NK-92 (cell line): ENCODE measurements around the gene CFAP92.
A peak's percentile ranks its signal among the peaks of the same experiment; 100 is the strongest.
"Not testable (repeated sequence)": the region's sequence is repeated elsewhere in the genome, so short reads cannot be mapped to it uniquely, and the experiment has no call there.

Source experiments
- DNase-seq: peaks from one replicate; lab custom pipeline; 2025; ENCODE audit not compliant: unreplicated experiment; lab: John Stamatoyannopoulos, UW

Gene CFAP92

DNA sequence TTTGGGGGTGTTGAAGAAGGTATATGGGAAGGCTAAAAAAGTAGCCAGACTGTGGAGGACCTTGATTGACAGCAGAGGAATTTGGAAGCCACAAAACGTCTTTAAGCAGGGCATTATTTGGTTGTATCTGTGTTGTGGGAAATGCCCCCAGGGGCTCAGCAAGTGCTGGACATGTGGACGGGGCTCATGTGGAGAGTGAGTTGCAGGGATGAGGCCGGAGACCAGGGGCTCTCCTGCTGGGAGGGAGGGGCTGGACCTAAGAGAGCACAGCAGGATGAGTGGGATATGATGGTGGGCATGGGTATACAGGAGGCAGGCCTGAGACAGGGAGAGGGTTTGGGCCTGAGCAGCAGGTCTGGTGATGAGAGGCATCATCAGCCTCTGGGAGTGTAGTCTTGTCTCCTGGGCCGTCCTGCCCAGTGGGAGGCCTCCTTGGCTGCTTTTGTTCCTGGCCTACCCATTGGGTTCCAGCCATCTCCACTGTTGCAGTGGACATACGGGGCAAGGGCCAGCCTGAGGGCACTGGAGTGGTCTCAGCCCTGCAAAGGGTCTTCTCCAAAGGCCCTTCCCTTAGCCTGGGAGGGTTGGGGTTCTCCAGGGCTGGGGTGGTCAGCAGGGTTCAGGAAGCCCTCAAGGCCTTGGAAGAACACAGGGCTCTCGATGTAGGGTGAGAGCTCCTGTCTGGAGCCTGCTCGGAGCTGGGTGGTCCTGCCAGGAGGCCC is 86.9 kb downstream of the CFAP92 start:
- no peak for DNase-seq

DNA sequence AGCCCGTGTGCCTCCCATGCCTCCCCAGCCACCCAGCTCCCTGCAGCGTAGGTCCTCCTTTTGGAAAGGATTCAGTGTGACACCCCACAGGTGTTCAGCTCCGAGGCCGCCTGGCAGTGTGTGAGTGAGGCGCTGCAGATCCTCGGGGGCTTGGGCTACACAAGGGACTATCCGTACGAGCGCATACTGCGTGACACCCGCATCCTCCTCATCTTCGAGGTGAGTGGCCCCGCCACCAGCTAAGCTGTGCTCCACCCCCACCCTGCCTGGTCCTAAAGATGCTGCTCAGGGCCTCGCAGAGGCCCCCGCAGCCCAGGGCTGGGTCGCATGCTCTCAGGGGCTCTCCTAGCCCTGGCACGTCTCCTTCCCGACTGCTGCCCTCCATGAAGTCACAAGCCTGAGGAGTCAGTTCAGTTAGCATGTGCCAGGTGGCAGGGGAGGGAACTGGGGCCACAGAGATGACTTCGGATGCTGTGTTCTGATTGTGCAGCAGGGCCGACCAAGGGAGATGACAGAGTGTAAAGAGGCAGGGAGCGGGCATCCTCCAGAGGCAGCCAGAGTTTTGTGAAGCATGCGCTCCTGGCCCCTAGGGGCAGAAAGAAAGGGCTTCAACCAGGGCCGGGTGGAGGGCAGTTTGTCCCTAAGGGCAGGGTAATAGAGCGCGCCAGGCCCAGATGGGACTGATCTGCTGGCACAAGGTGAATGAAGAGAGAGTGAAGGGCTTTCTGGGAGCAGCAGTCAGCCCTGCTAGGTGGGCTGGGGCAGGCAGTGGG is 87.7 kb downstream of the CFAP92 start:
- DNase-seq: no peak

DNA sequence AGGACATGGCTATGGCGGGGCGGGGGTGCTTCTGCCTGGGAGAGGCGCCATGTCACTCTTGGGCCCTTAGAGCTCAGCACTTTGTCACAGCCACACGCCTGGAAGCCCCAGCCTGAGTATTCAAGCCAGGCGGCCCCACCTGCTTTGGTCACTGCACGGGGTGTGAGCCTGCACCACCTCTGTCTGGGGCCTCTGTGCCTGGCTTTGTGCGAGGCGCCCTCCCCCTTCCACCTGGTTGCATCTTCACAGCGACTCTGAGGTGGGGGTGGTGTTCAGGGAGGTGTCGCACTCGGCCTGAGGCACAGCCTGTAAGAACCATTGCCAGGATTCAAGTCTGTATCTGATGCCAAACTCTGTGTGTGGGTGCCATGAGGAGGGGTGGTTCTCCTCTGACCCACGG is 90.4 kb downstream of the CFAP92 start:
- DNase-seq: no peak

DNA sequence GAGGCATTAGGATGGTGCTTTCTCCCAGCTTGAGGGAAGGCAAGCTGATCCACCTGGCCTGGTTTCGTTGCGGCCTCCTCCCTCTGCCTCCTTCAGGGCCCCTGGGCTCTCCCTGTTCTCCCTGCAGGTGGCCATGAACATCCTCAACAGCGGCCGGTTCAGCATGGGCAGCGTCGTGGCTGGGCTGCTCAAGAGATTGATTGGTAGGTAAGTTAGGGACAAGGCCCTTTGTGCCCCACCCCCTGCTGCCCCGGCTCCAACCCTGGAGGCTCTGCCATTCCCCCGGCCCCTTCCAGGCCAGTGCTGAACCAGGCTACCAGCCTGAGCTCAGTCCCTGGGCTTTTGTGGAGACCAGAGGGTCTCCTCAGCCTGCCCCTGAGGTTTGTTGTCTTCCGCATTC is 91.5 kb downstream of the CFAP92 start:
- no peak for DNase-seq

DNA sequence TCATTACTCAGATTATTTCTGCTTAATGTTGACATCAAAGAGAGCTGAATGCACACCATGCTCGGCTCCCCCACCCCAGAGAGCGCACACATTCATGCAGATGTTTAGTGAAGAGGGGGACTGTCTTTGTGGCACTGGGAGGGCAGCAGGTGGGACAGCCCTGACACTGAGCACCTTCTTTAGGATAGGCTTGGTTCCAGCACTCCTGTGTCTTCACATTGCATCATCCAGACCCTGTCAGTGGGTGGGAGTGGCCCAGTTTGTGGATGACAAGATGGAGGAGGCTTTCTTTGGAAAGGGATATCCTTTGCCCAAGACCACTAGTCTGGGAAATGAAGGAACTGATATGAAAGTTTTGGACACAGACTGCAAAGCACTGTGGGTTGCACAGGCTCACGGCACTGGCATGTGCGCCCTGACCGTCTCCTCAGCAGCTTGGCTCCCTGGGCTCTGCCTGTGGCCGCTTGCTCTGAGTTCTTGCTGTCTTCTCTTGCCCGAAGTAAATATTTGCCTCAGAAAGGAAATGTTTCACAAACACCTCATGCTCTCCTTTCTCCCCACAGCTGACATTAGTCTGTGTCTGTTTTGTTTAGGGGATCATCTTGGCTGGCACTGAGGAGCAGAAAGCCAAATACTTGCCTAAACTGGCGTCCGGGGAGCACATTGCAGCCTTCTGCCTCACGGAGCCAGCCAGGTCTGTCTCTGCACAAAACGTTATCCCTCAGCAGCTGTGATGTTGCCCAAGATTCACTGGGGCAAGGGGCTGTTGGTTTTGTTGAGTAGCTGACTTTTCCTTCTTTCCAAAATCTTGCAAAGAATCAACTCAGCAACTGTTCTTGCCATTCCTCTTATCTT is 97.8 kb downstream of the CFAP92 start:
- no peak for DNase-seq

DNA sequence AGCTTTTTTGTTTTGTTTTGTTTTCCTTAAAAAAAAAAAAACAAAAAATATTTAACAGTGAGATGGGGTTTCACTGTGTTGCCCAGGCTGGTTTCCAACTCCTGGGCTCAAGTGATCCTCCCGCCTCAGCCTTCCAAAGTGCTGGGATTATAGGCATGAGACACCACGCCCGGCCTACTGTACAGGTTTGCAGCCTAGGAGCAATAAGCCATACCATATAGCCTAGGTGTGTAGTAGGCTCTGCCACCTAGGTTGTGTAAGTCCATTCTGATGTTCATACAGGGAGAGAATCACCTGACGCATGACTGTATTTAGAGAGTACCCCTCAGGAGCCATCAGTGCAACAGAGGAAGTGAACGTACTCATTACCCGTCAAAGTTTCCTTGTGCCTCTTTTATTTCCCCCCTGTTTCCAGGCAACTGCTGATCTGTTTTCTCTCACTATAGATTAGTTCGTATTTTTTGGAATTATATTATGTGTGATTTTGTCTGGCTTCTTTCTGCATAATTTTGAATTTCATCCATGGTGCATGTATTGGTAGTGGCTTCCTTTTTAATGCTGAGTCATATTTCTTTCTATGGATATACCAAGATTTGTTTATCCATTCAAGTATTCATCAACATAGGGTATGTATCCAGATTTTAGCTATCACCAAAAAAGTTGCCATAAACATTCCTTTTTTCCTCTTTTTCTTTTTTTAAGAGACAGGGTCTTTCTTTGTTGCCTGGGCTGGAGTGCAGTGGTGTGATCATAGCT is 104.6 kb downstream of the CFAP92 start:
- no peak for DNase-seq

DNA sequence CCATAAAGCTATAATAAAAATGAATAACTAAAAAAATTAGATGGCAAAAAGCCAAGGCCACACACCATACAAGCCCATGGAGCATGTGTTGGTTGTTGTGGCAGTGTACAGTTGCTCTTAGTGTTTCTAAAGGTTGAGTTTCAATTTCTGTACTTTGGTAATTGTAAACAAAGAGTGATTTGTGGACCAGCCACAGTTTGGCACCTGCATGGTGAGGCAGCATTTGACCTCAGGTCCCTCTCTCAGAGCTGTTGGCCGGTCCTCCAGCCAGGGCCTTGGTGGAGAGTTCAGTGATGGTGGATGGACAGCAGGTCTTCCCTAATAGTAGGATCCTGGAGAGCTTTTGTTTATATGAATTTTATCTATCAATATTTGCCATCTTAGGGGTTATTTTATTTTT is 108.9 kb downstream of the CFAP92 start:
- no peak for DNase-seq

DNA sequence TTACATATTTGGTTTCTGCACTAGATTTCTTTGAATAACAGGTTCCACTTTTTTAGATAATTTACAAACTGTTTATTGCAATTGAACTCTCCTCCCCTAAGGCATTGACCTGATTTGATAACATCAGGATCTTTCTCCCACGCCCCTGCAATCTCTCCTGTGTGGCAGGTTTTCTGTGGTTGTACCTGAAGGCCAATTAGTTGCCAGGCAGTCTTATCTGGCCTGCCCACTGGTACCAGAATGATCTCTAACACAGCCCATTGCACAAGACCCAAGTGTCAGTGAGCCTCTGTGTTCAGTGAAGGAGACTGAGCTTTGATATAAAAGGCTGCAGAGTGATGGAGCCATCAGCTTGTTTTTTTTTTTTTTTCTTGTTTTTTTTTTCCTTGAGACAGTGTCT is 111.2 kb downstream of the CFAP92 start:
- DNase-seq: no peak

DNA sequence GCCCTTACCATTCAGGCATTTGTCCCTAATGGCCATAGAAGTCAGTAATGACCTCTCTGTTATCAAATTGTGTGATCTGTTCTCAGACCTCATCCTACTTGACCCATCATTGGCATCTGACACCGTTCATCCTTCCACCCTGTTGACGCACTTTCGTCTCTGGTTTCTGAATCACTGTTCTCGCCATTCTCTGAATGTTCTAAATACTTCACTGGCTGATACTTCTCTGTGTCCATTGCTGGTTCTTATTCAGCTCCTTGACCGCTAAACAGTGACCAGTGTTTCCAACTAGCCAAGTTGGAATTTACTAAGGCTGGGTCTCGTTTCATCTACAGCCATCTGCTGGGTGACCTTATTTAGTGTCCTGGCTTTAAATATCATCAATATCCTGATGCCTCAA is 112.3 kb downstream of the CFAP92 start:
- DNase-seq: no peak

DNA sequence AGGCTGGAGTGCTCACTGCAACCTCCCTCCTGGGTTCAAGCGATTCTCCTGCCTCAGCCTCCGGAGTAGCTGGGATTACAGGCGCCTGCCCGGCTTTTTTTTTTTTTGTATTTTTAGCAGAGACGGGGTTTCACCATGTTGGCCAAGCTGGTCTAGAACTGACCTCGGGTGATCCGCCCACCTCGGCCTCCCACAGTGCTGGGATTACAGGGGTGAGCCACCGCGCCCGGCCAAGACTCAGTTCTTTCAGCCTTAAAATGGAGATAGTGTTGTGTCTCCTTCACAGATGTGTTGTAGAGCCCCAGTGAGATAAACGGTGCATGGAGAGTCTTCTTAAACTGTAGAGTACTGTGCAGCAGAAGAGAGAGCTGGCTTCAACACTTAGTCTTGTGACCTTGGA is 113.4 kb downstream of the CFAP92 start:
- DNase-seq: not testable (repeated sequence)

DNA sequence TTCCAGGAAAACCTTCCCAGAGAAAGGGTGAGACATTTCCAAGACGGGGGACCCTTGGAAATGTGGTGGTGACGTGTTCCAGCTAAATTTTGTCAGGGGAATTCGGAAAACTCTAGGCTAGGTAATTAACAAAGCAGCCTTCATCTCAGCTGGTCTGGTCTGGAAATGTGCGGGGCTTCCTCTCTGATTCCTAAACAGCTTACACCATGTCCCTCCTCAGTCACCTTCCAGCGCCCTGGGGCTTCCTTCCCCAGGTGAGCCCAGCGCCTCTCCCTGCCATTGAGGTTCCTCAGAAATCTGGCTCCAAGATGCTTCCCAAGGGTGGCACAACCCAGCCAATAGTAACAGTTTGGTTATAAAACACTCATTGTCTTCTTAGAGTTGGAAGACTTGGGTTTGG is 113.9 kb downstream of the CFAP92 start:
- no peak for DNase-seq

DNA sequence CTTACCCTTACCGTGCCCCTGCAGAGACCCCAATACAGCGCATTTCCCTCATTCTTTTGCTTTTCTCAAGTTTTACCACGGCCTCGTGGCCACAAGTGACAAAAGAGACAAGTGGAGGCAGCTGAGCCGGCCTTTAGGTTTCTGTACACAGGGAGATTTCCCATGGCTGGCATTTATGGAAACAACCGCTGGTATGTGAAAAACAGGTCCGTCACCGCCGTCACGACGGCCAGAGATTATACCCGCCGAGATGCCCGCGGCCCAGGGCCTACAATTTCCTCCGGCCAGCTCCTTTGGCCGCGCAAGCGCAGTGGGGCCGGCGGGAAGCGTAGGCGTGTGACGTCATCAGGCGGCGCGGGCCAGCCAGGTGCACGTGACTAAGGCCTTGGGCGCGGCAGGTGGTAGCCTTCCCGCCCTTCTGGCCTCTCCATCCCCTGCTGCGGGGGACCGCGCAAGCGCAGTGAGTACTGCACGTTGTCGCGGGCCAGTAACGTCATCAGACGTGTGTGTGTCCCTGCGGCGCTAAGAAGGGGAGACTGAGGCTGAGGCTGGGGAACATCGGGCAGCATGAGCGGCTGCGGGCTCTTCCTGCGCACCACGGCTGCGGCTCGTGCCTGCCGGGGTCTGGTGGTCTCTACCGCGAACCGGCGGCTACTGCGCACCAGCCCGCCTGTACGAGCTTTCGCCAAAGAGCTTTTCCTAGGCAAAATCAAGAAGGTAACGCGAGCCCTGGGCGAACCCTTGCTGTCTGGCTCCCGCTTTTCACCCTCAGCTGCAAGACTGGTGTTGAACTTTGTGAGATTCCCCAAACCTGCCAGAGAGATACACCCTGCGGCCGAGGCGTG is 114.5 kb downstream of the CFAP92 start, which contains the start of gene ACAD9:
Gene ACAD9, plus strand, starts transcription at position 496 of the 845 bp plus-strand sequence. Its CDS starts 72 bp downstream, at position 568.
- peak; percentile 93 for DNase-seq

DNA sequence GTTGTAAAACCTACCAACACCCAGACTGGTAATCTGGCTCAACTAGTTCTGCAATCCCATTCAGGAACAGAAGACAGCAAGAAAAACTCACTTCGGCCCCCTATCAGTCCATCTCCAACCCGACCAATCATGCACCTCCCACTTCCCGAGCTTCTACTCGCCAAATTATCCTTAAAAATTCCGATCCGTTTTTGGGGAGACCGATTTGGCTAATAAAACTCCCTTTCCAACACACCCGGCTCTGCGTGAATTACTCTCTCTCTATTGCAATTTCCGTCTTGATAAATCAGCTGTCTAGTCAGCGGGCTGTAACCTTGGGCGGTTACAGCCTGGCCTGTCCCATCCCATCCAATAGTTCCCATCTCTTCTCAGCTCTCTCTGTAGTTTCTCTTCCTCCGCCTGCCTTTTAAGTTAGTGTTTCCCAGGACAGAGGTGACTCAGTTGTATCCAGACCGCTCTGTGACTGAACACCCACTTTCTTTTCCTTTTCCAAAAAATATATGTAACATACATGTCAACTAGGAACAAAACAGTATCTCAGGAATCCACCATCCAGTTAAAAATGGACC is 115.2 kb downstream of the CFAP92 start:
- DNase-seq: no peak

DNA sequence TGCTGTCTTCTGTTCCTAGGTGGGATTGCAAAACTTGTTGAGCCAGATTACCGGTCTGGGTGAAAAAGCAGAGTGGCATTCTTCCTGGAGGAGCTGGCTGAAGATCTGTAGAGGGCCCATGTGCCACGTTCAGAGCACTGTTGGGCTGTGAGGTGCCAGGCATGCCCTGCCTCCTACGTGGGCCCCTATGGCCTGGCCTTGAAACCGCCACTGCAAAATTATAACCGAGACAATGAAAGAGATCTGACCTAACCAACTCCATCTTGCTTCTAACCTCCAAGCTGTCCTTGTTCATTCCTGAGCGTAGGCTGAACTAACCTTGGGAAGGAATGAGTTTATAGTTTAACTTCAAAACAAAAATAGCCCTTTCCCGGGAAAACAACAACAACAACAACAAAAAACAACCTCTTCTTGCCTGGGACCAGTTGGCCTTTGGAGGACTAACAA is 115.8 kb downstream of the CFAP92 start:
- DNase-seq: no peak

DNA sequence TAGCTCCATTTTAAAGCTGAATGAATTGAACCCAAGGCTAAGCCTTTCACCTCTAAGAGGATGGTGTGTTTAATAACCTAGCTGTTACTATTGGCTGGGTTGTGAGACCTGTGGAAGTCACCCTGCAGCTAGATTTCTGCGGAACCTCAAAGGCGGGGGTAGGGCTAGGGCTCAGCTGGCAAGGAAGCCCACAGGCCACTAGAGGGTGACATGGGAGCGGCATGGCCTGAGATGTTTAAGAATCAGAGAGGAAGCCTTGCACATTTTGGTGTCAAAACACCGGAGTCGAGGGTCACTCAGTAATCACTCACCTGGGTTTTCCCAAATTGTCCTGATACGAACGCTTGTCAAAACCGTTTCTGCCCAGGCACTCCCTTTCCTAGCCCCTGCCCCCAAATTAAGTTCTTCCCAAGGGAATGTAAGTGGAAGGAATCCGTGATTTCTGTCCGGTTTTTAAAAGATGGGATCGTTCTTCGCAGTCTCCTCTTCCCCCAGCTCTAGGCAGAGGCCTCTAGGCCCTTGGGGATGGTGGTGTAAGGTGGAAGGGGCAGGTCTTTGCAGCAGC is 118.2 kb downstream of the CFAP92 start:
- no peak for DNase-seq

DNA sequence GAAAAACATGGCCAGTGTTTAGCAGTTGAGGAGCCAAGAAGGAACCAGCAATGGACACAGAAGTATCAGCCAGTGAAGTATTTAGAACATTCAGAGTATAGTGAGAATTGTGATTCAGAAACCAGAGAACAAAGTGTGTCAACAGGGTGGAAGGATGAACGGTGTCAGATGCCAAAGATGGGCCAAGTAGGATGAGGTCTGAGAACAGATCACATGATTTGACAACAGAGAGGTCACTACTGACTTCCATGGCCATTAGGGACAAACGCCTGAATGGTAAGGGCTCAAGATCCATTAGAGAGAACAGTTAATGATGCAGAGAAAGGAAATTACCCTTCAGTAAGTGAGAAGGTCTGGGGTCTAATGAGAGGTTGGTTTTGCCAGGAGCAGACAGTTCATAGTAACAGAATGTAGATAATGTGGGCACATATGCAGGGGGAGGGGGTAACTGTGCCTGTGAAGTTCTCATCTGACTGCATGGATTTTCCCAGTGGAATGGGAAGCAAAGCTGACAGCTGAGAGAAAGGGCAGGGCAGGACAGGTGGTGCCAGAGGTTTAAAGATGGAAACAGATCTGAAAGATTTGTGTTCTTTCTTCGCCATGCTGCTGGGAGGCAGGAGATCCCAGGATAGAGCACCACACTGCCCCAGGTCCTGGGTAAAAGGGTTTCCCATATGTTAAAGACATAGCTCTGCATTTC is 119.2 kb downstream of the CFAP92 start:
- no peak for DNase-seq

DNA sequence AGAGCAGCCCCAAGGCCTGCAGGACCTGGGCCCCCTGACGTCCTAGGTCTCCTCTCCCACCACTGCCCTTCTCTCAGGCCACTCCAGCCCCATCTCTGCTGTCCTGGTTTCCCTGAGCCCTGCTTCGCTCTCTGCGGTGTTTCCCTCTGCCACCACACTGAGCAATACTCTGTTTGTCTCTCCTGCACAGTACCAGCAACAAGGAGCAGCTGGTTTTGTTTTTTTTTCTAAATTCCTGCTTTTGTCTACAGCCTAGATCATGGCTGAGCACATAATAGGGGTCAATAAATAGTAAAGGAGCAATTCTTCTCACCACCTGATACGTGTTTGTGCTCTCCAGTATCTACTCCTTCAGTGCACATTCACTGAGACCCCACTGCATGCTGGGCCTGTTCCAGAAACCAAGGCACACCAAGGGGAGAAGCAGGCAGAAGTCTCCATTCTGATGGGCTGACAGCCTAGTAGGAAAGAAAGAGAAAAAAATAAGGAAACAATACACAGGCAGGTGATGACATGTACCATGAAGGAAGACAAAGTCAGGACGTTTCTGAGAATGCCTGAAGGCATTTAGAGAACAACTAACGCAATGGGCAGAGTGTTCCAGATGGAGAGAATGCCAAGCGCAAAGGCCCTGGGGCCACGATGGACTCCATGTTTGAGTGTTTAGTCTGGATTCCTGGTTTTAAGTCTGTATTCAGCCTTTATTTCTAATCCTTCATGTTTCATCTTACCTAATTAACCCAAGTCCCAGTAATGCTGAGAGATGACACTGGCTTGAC is 120.4 kb downstream of the CFAP92 start:
- no peak for DNase-seq

DNA sequence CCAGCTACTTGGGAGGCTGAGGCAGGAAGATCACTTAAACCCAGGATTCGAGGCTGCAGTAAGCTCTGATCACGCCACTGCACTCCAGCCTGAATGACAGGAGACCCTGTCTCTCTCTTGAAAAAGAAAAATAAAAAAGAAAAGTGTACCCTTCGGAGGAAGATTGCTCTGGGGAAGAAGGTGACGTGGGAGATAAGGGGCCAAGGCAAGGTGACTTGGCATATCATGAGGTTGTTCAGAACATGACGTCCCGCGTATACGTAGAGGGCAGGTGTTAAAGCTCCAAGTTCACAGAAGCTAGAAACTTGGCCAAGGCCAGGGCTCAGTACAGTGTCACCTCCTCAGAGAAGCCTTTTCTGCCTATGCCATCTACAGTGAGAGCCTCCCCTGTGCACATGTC is 121.1 kb downstream of the CFAP92 start:
- DNase-seq: no peak
